Measurements from ENCODE around the gene RFX2.

Gene RFX2

GRCh38 chr19:6042776-6043726 lies 67.2 kb downstream of the RFX2 start:
- in situ Hi-C loops (cut with HindIII; ENCODE audit: low sequenced_read_pairs) = loop anchor here (5.0 to 25.0 kb wide), 2 partner anchors 74 to 244 kb away; partner anchors contain the start of gene MLLT1

- in situ Hi-C loops (cut with HindIII; ENCODE audit: low sequenced_read_pairs) = loop anchor here (5.0 to 25.0 kb wide), 2 partner anchors 75 to 245 kb away; partner anchors contain the start of gene MLLT1
These were observed 68.3 kb downstream of the RFX2 start for GRCh38 chr19:6041991-6042481.

DNA sequence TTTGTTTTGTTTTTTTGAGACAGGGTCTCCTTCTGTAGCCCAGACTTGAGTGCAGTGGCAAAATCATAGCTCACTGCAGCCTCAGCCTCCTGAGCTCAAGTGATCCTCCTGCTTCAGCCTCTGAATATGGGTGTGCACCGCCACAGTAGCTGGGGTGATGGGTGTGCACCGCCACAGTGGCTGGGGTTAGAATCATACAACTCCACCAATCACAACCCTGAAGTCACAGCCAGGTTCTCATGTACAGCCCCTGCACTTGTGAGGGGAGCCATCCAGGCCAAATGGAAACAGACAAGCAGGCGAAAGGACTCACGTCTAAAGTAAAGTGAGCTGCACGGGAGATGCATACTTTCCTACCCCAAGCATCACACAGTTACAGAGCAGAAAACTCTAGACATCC lies 69.2 kb downstream of the RFX2 start:
- in situ Hi-C loops (cut with HindIII; ENCODE audit: low sequenced_read_pairs) = loop anchor here (5.0 to 25.0 kb wide), 2 partner anchors 76 to 246 kb away; partner anchors contain the start of gene MLLT1

- in situ Hi-C loops (cut with HindIII; ENCODE audit: low sequenced_read_pairs) = loop anchor here (5.0 to 25.0 kb wide), 2 partner anchors 78 to 248 kb away; partner anchors contain the start of gene MLLT1
These were observed 70.6 kb downstream of the RFX2 start for GRCh38 chr19:6039566-6040225.

- in situ Hi-C loops (cut with HindIII; ENCODE audit: low sequenced_read_pairs) = loop anchor here (25.0 kb wide), 1 partner anchor 248 kb away; the partner anchor contains the start of gene MLLT1
These were observed 71.5 kb downstream of the RFX2 start for GRCh38 chr19:6038634-6039405.

GRCh38 chr19:6035026-6035425 lies 75.3 kb downstream of the RFX2 start:
- in situ Hi-C loops (cut with HindIII; ENCODE audit: low sequenced_read_pairs) = loop anchor here (25.0 kb wide), 1 partner anchor 252 kb away; the partner anchor contains the start of gene MLLT1

DNA sequence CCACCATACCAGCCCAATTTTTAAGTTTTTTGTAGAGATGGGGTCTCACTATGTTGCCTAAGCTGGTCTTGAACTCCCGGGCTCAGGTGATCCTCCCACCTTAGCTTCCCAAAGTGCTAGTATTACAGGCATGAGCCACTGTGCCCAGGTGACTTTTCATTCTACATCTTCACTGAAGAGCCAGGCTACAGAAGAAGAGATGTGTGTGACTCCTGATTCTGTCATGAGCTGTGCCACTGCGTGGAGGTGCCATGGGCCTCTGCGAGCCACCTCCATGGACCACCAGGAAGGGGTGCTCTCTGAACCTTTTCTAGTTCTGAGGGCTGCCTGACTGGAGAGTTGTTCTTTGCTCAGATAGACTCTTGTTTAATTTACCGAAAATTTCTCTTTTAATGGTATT lies 75.8 kb downstream of the RFX2 start:
- in situ Hi-C loops (cut with HindIII; ENCODE audit: low sequenced_read_pairs) = loop anchor here (25.0 kb wide), 1 partner anchor 253 kb away; the partner anchor contains the start of gene MLLT1

- in situ Hi-C loops (cut with HindIII; ENCODE audit: low sequenced_read_pairs) = loop anchor here (25.0 kb wide), 1 partner anchor 253 kb away; the partner anchor contains the start of gene MLLT1
These were observed 76.5 kb downstream of the RFX2 start for GRCh38 chr19:6033744-6034264.

GRCh38 chr19:6032827-6033226 lies 77.5 kb downstream of the RFX2 start:
- in situ Hi-C loops (cut with HindIII; ENCODE audit: low sequenced_read_pairs) = loop anchor here (25.0 kb wide), 1 partner anchor 254 kb away; the partner anchor contains the start of gene MLLT1

DNA sequence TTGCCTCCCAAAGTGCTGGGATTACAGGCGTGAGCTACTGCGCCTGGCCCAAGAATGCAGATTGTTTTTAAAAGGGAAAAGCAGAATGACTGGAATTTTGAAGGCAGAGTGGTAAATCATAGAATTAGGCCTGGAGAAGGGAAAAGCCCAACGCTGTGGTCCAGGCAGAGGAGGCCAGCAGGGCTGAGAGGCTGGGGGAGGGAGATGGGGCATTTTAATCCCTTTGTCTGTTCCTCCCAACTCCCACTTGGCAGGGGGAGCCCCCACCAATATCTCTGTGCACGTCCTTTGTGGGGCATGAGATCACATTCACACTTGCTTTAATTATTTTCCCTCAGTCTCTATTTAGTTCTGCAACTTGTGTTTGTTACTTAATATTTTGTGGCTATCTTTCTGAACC lies 77.9 kb downstream of the RFX2 start:
- in situ Hi-C loops (cut with HindIII; ENCODE audit: low sequenced_read_pairs) = loop anchor here (25.0 kb wide), 1 partner anchor 255 kb away; the partner anchor contains the start of gene MLLT1

GRCh38 chr19:6030214-6030507 lies 80.1 kb downstream of the RFX2 start:
- in situ Hi-C loops (cut with HindIII; ENCODE audit: low sequenced_read_pairs) = loop anchor here (25.0 kb wide), 1 partner anchor 257 kb away; the partner anchor contains the start of gene MLLT1

DNA sequence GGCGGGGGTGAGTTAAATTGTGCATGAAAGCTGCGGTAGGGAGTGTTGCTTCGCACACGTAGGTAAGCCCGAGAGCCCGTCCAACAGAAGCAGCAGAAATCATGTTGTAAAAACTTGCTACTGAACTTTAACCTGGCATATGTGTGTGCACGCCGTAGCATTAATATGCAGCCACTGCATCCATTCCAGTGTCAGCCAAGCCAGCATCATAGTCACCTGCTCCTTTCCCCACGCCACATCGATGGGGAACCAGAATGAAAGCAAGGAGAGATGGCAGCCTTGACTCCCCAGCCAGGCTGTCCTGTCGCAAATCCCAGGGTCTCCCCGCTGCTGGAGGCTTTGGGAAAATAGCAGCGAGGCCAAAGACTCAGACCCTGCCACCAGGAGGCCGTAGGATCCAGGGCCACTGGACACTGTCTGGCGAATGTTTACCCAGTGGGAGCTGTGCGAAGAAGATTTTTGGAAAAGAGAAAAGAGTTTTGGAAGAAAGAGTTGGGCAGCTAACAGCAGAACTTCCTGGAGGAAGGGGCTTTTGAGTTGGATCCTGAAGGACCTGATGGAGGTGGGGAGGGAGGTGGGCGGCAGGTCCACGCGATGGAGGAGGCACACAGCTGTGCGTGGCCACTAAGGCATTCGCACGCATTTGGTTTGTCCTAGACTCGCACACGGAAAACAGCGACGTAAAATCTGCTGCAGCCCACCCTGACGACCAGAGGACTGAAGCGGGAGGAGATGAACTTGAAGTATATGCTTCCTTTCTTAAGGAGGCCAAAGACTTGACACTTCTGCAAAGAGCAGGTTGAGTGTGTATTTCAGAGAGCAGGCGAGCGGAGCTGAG lies 83.7 kb downstream of the RFX2 start:
- in situ Hi-C loops (cut with HindIII; ENCODE audit: low sequenced_read_pairs) = loop anchor here (25.0 kb wide), 1 partner anchor 261 kb away; the partner anchor contains the start of gene MLLT1

DNA sequence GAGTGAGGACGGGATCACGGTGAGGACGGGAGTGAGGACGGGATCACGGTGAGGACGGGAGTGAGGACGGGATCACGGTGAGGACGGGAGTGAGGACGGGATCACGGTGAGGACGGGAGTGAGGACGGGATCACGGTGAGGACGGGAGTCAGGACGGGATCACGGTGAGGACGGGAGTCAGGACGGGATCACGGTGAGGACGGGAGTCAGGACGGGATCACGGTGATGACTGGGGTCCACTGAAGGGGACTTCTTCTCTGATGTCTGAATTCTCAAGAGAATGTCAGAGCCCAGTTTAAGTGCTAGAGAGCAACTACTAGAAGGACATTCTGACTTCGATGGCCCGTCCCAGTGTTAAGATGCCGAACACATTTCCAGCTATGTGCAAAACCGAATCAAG lies 85.5 kb downstream of the RFX2 start:
- in situ Hi-C loops (cut with HindIII; ENCODE audit: low sequenced_read_pairs) = loop anchor here (25.0 kb wide), 1 partner anchor 263 kb away; the partner anchor contains the start of gene MLLT1

- in situ Hi-C loops (cut with HindIII; ENCODE audit: low sequenced_read_pairs) = no loop called here
These were observed 86.4 kb downstream of the RFX2 start for GRCh38 chr19:6023936-6024335.

DNA sequence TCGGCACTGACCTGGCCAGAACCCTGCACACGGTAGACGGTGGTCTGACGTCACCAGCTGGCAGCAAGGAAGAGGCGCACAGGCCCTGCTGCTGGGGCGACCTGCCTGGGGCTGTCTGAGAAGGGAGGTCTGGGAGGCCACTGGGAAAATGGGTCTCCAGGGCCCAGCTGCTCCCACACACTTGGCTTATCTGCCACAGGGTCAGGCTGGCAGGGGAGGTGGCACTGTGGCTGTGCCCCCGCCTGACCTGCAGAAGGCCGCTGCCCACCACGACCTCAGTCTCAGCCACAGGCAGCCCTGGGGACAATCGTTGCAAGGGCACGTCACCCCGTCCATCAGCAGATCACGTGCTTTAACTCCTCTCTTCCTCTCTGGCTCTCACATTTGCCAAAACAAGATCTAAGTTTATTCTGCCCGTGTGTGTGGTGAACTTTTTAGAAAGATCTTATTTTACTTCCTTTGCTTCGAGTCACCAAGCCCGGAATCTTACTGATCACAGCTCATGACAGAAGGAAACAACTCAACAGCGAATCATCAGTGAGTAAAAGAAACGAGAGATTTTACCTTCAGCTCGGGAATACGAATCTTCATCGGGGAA lies 87.1 kb downstream of the RFX2 start:
- in situ Hi-C loops (cut with HindIII; ENCODE audit: low sequenced_read_pairs) = no loop called here

DNA sequence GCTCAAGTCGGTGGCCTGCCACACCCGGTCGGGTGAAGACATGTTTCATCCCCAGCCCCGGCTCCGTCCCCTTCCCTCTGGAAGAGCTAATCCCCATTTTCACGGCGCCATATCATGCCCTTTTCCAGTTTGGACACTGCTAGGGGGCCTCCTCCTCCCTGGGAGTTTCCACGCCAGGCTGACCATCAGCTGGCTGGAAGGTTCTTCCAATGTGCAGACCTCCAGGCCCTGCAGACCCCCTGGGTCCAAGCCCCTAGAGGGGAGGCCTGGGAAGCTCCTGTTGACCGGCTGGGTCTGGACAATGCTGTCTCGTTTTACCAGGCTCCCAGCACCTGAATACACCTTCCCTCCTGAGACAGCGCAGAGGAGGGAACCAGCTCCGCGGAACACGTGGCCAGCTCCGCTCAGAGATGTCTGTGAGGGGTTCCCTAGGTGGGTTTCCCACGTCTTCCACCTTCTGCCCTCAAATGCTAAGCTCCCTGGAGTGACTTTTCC lies 87.7 kb downstream of the RFX2 start:
- in situ Hi-C loops (cut with HindIII; ENCODE audit: low sequenced_read_pairs) = no loop called here

DNA sequence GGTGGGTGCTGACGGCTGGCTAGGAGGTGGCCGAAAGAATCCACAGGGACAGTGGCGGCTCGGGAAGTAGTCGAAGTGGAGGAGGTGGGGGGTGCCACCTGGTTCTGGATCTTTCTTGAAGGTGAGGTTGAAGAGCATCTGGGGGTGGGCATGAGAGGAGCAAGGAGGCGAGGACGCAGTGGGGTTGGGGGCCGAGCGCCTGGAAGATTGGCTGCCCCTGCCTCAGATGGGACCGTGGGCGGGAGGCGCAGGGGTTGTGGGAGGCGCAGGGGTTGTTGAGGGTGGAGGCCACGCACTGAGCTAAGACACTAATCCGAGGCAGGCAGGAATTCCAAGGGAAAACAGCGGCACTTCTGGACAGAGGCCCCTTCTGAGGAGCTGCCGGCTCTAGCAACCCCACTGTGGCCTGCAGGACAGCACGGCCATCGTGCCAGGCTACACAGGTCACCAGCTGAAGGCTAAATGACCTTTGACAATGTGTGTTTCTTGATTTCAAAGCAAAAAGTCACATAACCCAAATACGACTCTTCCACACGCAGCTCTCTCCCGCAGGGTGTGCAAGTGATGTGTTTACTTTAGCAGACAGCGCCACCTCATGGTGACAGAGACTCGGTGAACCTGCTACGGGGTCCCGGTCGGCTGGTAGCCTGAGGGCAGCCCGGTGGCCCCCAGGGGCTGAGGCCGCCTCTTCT lies 88.3 kb downstream of the RFX2 start:
- in situ Hi-C loops (cut with HindIII; ENCODE audit: low sequenced_read_pairs) = no loop called here
